Peyer's patch (tissue), 4 donors: ENCODE results near the gene CSMD2.

Source experiments
- CTCF ChIP-seq, 6 experiments: fragments of 450-650 bp in 4 of 6; fragments of 200-600 bp in 2 of 6; sonication (generic) in 1 of 6; IDR thresholded peaks; one replicate each; pipeline ENCODE4 v1.5.1; 2017 to 2019; ENCODE audit warnings: antibody characterized with exemption in 6 of 6, mild to moderate bottlenecking in 3 of 6, moderate library complexity in 1 of 6
- POLR2A ChIP-seq, 2 donors: fragments of 450-650 bp; IDR thresholded peaks; one replicate each; pipeline ENCODE4 v1.5.1; 2017; ENCODE audit warnings: antibody characterized with exemption in 2 of 2, mild to moderate bottlenecking in 2 of 2, moderate library complexity in 2 of 2

DNA sequence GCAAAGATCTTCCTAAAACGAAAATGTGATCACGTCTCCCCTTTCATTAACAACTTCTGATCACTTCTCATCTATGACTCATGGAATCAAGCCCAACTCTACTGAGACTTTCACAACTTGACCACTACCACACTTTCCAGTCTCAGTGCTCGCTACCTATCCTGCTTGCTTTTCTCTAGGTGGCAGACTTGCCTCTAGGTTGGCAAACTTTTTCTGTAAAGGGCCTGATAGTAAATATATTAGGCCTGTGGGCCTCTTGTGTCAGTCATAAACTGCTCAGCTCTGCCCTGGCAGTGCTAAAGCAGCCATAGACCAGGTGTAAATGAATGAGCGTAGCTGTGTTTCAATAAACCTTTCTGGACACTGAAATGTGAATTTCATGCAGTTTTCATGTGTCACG lies 322.7 kb downstream of the CSMD2 start:
- TF ChIP-seq POLR2A (IDR thresholded peaks at IDR 0.05), result no peak
- TF ChIP-seq CTCF (IDR thresholded peaks at IDR 0.05), result no peak
